ENCODE results near the gene ORM2. TPM values are rescaled to one million over a fixed set of nuclear protein-coding genes. Genes with fewer than 3 reads are reported as not detected.

ORM2 gene
- total and polyA plus RNA-seq, 2 of the 4 experiments (the other 2 are of a cell fraction), result not detected

DNA sequence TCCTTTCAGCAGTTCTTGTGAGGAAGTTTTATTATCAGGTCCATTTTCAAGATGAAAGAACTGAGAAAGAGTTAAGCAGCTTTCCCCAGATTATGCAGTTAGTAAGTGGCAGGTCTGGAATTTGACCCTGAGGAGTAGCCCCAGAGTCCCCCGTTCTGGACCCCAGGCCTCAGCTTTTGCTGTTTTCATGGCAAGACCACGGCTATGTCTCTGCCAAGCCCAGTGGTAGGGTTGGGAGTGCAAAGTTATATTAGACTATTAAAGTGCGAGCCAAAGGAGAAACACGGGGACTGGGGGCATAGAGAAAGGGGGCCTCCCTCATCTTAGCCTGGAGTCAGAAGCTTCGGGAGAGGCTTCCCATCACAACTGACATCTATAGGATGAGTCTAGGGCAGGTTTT, 26.1 kb upstream of the ORM2 start:
- Histone ChIP-seq H4K8ac (ENCODE audit: low read depth in 2 of 2, low read length in 2 of 2) (no peak overlapping the region), H3K9me3 (ENCODE audit: control insufficient read depth, insufficient read depth, low read length) (no peaks in the 10 kb centered on the region), H4K5ac (ENCODE audit: low read depth, low read length) (no peak overlapping the region), H2AK5ac (ENCODE audit: low read depth, low read length) (no peak overlapping the region), H2BK20ac (ENCODE audit: low read depth, low read length) (no peak overlapping the region), H3K4me3 (ENCODE audit: insufficient read depth, low read depth, low read length) (no peak overlapping the region), H3K23ac (ENCODE audit: low read depth, low read length) (no peak overlapping the region), H2BK5ac (ENCODE audit: low read depth, low read length, poor library complexity, severe bottlenecking) (no peak overlapping the region), H2AK9ac (replicated peaks; ENCODE audit: low read depth, low read length, poor library complexity) (no peak overlapping the region), H3K56ac (ENCODE audit: extremely low read depth, insufficient read depth, low read length) (no peak overlapping the region), H3K4ac (ENCODE audit: low read depth, low read length) (no peak overlapping the region), H2AFZ (replicated peaks; ENCODE audit: low read length, poor library complexity) (no peak overlapping the region), H2BK15ac (ENCODE audit: low read depth, low read length) (no peak overlapping the region), H3K9ac (ENCODE audit: low read depth, low read length) (no peak overlapping the region), H3K18ac (ENCODE audit: low read depth, low read length) (no peak overlapping the region), H3K14ac (replicated peaks; ENCODE audit: low read depth, low read length) (no peak overlapping the region), H4K20me1 (ENCODE audit: insufficient read depth, low read length) (no peaks in the 10 kb centered on the region), H3K27ac (ENCODE audit: insufficient read depth, low read length) (no peak overlapping the region), H3K4me2 (ENCODE audit: low read depth, low read length) (no peak overlapping the region), H2BK120ac (ENCODE audit: low read depth, low read length) (no peak overlapping the region), H3K79me1 (ENCODE audit: low read depth in 1 of 2, low read length in 2 of 2) (no peaks in the 10 kb centered on the region), H4K91ac (ENCODE audit: insufficient read depth, low read depth, low read length) (no peak overlapping the region), H3K27me3 (ENCODE audit: control insufficient read depth, insufficient read depth, low read length) (no peaks in the 10 kb centered on the region), H3K4me1 (ENCODE audit: control insufficient read depth, insufficient read depth, low read length) (peaks cover 3% of the 10 kb centered on the region; the same call in 1 of the 2 replicates), H3K36me3 (ENCODE audit: control insufficient read depth, insufficient read depth, low read length) (peaks cover 25% of the 10 kb centered on the region), H3K9me1 (ENCODE audit: insufficient read depth, low read length) (no peaks in the 10 kb centered on the region)
- in situ Hi-C loops (cut with MboI; ENCODE audit: low sequenced_read_pairs), result no loop called here
- intact Hi-C loops (cut with micrococcal nuclease), result no loop called here
- TF ChIP-seq RFX5 (IDR thresholded peaks at IDR 0.05; ENCODE audit: low read depth, low read length) (no peak), SMC3 (IDR thresholded peaks at IDR 0.05; ENCODE audit: low read depth, low read length) (no peak), CEBPB (IDR thresholded peaks at IDR 0.05; ENCODE audit: low read depth, low read length) (no peak), MXI1 (IDR thresholded peaks at IDR 0.05; ENCODE audit: borderline replicate concordance, low read depth, low read length) (no peak), RAD21 (IDR thresholded peaks at IDR 0.05; ENCODE audit: low read length) (no peak)
- TF ChIP-seq, protein P1, sequence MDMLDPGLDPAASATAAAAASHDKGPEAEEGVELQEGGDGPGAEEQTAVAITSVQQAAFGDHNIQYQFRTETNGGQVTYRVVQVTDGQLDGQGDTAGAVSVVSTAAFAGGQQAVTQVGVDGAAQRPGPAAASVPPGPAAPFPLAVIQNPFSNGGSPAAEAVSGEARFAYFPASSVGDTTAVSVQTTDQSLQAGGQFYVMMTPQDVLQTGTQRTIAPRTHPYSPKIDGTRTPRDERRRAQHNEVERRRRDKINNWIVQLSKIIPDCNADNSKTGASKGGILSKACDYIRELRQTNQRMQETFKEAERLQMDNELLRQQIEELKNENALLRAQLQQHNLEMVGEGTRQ (IDR thresholded peaks at IDR 0.05; ENCODE audit: low read depth, low read length), result no peak
- no peak for DNase-seq
- ATAC-seq (ENCODE audit: low read depth), result no peak
- no CpG with 5 or more reads among the region's 5 CpGs for WGBS, 2 experiments (ENCODE audit: extremely low coverage in 2 of 2, insufficient read length in 1 of 2)
- dilution Hi-C loops (cut with HindIII; ENCODE audit: low sequenced_read_pairs, unreplicated experiment), result no loop called here
- ChIA-PET CTCF (interaction anchor here (1.3 kb wide), 1 partner anchor 13 kb away, joined by 8 read pairs; no protein-coding TSS in a partner anchor), POLR2A (ENCODE audit: unreplicated experiment) (no interaction called here)
- no TSS peak for BruUV-seq (replicated peaks)

Measured in IMR-90 (cell line).